Stimulated activated naive CD8-positive, alpha-beta T cell treated with anti-CD3 and anti-CD28 coated beads, Interleukin-15, amount 100 ng/mL, for 72 hours (primary cell): ENCODE measurements around the gene RPS17.

ENCODE experiments used
- ATAC-seq: fragments of 150-1000 bp; cut with Tn5 transposase; 2 replicates; pipeline ENCODE4 v1.10.0; 2021; ENCODE audit warnings: mild to moderate bottlenecking, moderate library complexity
- DNase-seq, 2 donors: peaks; one replicate each; pipeline ENCODE4 v3.0.0; 2021 to 2022
- H3K27ac Mint-ChIP-seq, 2 donors: one replicate each; pipeline ENCODE4 v1.8.0; 2022; ENCODE audit warnings: mild to moderate bottlenecking in 2 of 2, mixed read lengths in 2 of 2, moderate library complexity in 2 of 2
- H3K27me3 Mint-ChIP-seq: one replicate; pipeline ENCODE4 v1.8.0; 2022; ENCODE audit warnings: mixed read lengths
- H3K4me1 Mint-ChIP-seq: one replicate; pipeline ENCODE4 v1.8.0; 2022; ENCODE audit warnings: mild to moderate bottlenecking, mixed read lengths
- H3K4me3 Mint-ChIP-seq, 2 donors: one replicate each; pipeline ENCODE4 v1.8.0; 2022; ENCODE audit warnings: mild to moderate bottlenecking in 2 of 2, mixed read lengths in 2 of 2, moderate library complexity in 1 of 2
- H3K9me3 Mint-ChIP-seq, 2 donors: one replicate each; pipeline ENCODE4 v1.8.0; 2022; ENCODE audit warnings: mixed read lengths in 2 of 2

RPS17 gene

DNA sequence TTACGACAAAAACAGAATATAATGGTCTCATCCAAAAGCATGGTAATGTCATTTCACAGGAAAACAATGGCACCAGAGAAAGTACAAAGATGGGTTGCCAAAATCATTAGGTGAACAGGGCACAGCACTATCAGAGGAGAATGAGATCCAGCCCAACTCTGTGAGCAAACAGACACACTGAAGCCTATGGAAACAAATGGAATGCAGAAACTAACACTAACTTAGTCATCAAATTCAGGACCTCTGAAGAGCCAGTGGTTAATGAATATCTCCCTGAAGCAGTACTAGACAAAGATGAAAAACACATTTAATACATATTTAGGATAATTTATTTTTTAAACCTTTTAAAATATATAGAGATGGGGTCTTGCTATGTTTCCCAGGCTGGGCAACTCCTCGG is 14.6 kb upstream of the RPS17 start:
- Mint-ChIP-seq H3K27ac (no peak overlapping the region), H3K9me3 (no peaks in the 10 kb centered on the region), H3K4me3 (no peak overlapping the region), H3K4me1 (peaks cover 9% of the 10 kb centered on the region), H3K27me3 (no peaks in the 10 kb centered on the region)
- DNase-seq (no peak), ATAC-seq (no peak)

DNA sequence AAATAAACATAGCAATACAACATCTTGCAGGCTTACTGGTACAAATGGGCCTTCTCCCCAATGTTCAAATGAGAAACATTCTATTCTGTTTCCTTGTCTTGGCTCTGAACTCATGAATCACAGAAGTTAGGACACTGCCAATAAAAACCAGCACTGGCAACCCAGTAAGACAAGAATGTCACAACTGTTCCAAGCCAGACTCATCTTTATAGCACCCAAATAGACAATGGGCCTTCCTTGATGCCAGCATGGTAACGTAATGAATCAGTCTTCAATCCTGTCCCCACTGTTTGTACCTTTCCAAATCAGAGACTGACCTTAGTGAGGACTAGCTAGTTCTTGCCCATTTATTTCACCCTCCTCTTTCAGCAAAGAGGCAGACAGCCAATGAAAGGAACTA is 14.1 kb upstream of the RPS17 start:
- Mint-ChIP-seq H3K4me1 (peaks cover 10% of the 10 kb centered on the region), H3K27me3 (no peaks in the 10 kb centered on the region), H3K4me3 (no peak overlapping the region), H3K9me3 (no peaks in the 10 kb centered on the region), H3K27ac (no peak overlapping the region)
- no peak for ATAC-seq
- no peak for DNase-seq

DNA sequence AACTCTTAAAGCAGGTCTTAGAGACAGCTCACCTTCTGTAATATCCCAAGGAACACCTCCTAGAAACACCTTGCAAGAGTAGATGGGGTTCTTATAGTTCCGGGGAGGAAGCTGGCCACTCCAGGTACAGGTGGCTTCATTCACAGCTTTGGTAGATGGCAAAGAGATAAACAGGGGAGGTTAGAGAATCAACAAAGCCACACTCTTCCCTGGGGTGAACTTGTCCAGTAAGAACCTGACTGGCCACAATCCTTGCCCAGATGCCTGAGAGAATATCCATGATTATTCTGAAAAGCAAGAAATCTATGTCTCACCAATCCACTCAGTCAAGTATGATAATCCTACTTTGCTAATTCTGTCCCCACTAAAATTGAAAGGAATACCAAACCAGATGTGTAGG is 13.6 kb upstream of the RPS17 start:
- H3K27me3 Mint-ChIP-seq = no peaks in the 10 kb centered on the region
- peaks cover 10% of the 10 kb centered on the region for H3K4me1 Mint-ChIP-seq
- no peaks in the 10 kb centered on the region for H3K9me3 Mint-ChIP-seq
- ATAC-seq = no peak
- H3K4me3 Mint-ChIP-seq = no peak overlapping the region
- H3K27ac Mint-ChIP-seq = no peak overlapping the region
- DNase-seq = no peak

DNA sequence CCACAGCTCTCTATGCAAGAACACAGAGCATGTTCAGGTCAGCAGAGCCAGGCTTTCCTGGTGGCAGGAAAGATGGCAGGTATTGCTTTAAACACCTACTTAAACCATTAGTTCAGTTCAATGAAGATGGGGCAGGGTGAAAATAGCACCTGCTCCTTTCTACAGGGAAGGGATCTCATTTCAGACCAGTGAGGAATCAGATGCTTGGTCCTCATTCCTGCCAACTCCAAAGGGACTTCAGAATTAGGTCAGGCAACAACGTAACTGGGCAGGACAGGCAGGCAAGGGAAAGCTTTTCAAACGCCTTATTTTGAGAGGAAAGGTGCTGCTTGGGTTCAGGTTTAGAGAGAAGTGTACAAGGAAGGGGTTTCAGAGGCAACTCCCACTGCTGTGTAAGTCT is 12.6 kb upstream of the RPS17 start:
- Mint-ChIP-seq H3K9me3 (no peaks in the 10 kb centered on the region), H3K27ac (no peak overlapping the region), H3K4me1 (peaks cover 16% of the 10 kb centered on the region), H3K27me3 (no peaks in the 10 kb centered on the region), H3K4me3 (no peak overlapping the region)
- ATAC-seq (no peak), DNase-seq (no peak)

DNA sequence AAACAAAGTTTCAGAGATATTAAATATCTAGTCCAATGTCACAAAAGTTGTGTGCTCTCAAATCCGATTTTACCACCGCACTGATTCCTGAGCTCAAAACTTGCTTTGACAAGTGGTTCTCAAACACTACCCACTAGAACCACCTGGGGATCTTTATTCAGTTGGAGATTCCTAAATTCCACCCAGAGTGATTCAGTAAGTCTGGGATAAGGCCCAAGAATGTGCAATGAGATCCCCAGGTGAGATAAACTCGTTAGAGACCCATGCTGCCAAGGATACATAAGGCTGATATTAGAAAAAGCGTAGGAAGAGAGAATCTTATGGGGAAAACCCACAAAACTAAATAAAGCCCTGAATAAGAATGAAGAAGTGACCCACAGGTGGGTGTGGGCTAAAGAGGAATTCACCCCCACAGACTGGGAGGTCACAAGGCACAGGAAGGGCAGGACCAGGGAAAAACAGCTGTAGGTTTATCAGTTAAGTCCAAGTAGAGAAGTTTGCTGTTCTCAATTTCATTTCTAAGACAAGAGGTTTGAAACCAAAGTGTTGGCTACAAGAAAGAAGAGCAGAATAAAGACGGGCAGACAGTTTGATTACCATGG is 11.5 kb upstream of the RPS17 start:
- H3K4me3 Mint-ChIP-seq = no peak overlapping the region
- DNase-seq (no peak), ATAC-seq (no peak)
- no peaks in the 10 kb centered on the region for H3K9me3 Mint-ChIP-seq
- H3K4me1 Mint-ChIP-seq = peaks cover 16% of the 10 kb centered on the region
- no peaks in the 10 kb centered on the region for H3K27me3 Mint-ChIP-seq
- H3K27ac Mint-ChIP-seq = no peak overlapping the region

DNA sequence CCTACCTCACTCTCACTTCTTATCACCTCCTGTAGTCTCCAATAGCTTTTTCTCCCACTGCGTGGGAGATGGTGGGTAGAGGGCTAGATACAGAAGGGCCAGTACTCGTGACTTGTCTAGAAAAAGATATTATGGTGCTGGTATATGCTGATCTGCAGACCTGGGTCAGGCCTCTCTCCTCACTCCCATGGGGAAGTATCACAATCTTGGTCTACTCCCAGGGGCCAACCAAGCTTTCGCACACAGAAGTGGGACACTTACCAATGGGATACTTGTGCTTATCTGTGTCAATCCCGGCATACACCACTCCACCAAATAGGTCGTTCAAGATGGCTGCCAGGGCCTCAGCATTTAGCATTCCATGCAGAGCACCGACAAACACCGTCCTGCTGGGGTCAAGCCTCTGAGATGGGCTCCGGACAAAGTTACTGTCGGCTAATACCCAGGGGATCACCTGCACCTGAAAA is 9.0 kb upstream of the RPS17 start:
- ATAC-seq (no peak), DNase-seq (no peak)
- Mint-ChIP-seq H3K27ac (no peak overlapping the region), H3K4me3 (no peak overlapping the region), H3K27me3 (no peaks in the 10 kb centered on the region), H3K9me3 (no peaks in the 10 kb centered on the region), H3K4me1 (peaks cover 16% of the 10 kb centered on the region)

DNA sequence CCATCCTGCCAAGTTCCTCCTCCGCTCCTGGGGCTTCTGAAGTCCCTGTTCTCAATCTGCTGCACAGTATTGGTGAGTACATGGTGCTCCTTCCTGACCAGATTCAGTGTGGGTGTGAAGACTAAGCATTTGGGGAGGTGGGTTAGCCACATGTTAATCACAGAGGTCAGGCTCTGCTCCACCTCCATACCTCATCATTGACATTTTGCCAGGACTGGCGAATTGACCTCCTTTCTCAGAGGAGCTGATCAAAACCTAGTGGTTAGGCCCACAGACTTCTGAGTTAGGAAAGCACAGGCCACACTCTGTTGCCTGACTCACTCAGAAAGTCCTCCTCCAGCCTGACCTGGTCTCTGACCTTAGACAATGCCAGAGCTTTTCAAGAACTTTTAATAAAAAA is 8.4 kb upstream of the RPS17 start:
- Mint-ChIP-seq H3K27ac (no peak overlapping the region), H3K9me3 (no peaks in the 10 kb centered on the region), H3K4me1 (peaks cover 16% of the 10 kb centered on the region), H3K4me3 (no peak overlapping the region), H3K27me3 (no peaks in the 10 kb centered on the region)
- peak; percentile 89 for ATAC-seq
- DNase-seq = no peak

DNA sequence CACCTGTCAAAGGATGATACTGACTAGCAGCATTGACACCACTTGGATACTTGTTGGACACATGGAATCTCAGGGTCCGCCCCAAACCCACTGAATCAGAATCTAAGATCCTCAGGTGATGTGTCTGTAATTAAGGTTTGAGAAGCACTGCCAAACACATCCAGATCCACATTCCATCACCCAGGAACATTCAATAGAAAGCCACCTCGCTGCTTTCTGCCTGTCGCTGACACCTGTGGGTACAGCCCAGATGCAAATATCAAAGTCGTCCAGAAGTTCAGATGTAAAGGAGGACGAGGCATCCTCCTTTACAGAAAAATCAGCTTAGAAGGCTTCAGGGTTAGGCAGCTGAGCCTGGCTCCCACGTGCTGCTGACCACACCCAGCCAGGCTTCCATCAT is 5.2 kb upstream of the RPS17 start:
- no peaks in the 10 kb centered on the region for H3K27me3 Mint-ChIP-seq
- H3K4me3 Mint-ChIP-seq = no peak overlapping the region
- DNase-seq = no peak
- H3K27ac Mint-ChIP-seq = no peak overlapping the region
- H3K9me3 Mint-ChIP-seq = no peaks in the 10 kb centered on the region
- no peak for ATAC-seq
- H3K4me1 Mint-ChIP-seq = peaks cover 27% of the 10 kb centered on the region

DNA sequence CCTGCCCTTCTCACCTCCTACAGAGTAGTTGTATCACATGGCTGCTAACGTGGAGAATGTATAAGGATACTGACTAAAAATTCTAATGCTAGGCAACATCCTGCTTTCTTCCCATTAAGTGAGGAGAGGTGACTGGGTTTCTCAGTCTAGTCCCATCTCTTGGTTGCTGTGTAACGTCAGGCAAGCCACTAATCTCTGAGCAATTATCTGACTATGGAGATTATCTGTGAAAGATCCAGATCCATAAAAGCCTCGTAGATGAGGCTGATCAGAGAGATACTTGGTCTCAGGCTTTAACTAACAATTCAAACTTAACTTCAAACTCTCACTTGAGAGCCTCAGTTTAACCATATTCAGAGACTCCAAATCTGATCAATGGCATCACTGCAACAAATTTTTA is 4.7 kb upstream of the RPS17 start:
- no peaks in the 10 kb centered on the region for H3K27me3 Mint-ChIP-seq
- peaks cover 22% of the 10 kb centered on the region for H3K4me1 Mint-ChIP-seq
- H3K9me3 Mint-ChIP-seq = no peaks in the 10 kb centered on the region
- DNase-seq = no peak
- no peak for ATAC-seq
- no peak overlapping the region for H3K4me3 Mint-ChIP-seq
- H3K27ac Mint-ChIP-seq = no peak overlapping the region

DNA sequence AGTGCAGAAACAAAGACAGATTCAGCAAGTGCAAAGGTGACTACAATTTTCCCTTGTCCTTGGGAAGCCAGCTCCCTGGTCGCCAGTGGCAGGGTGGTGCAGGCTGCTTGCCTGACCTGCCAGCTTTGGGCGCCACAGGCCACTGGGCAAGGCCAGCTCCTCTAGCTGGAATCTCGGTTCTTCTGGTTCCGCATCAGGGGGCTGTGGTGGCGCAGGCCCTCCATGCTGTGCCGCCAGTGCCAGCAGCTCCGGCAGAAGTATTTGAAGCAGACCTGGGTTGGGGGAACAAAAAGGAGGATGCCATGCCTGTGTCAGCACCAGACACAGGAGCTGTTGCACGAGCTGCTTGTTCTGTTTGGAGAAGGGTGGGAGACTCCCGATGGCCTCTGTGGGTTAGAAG is 4.2 kb upstream of the RPS17 start:
- ATAC-seq (no peak), DNase-seq (no peak)
- no peaks in the 10 kb centered on the region for H3K9me3 Mint-ChIP-seq
- no peaks in the 10 kb centered on the region for H3K27me3 Mint-ChIP-seq
- peaks cover 21% of the 10 kb centered on the region for H3K4me1 Mint-ChIP-seq
- no peak overlapping the region for H3K4me3 Mint-ChIP-seq
- H3K27ac Mint-ChIP-seq = no peak overlapping the region

DNA sequence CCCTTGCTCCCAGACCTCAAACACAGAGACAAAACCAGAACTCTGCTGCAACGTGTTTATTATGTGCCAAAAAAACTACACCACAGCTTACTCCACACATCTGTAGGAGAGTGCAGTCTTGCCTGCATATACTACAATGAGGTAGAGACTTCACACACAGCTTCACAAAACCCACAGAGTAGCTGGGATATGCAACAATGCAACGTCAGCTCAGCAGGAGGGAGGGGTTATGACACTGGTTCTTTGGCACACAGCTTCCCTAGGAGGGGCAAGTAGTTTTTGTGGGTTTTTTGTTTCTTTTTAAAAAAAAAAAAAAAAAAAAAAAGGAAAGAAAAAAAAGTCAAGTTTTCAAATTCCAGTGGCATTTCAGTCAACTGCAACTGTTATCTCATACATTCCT is 2.9 kb upstream of the RPS17 start:
- H3K4me3 Mint-ChIP-seq = no peak overlapping the region
- H3K27ac Mint-ChIP-seq = no peak overlapping the region

DNA sequence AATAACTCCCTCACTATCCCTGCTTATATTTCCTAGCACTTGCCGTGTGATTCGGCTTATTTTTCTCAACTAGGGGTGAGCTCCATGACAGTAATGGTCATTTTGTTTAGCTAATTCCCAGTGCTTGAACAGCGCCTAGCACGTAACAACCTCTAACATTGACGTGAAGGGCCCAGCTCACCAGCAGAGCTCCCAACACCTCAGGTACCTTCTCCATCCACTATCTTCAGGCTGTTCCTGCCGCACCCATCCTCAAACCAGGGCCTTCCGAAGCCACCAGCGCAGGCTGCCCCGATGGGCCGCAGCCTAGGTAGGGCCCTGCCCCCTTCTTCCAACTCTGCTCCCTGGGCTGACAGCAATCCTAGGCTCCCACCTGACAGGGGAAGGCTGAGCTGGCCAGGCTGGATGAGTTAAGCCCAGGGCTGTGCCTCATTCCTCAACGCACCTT is 751 bp upstream of the RPS17 start:
- DNase-seq = no peak
- no peak for ATAC-seq
- Mint-ChIP-seq H3K4me1 (peaks cover 48% of the 10 kb centered on the region), H3K27ac (peak overlapping the region; percentile 99), H3K9me3 (no peaks in the 10 kb centered on the region), H3K27me3 (no peaks in the 10 kb centered on the region), H3K4me3 (peak overlapping the region; percentile 92 to 95)

More for the DNA sequence above, 2.9 kb upstream of the RPS17 start:
- Mint-ChIP-seq H3K27me3 (no peaks in the 10 kb centered on the region), H3K9me3 (no peaks in the 10 kb centered on the region), H3K4me1 (peaks cover 27% of the 10 kb centered on the region)
- no peak for ATAC-seq
- DNase-seq = no peak

DNA sequence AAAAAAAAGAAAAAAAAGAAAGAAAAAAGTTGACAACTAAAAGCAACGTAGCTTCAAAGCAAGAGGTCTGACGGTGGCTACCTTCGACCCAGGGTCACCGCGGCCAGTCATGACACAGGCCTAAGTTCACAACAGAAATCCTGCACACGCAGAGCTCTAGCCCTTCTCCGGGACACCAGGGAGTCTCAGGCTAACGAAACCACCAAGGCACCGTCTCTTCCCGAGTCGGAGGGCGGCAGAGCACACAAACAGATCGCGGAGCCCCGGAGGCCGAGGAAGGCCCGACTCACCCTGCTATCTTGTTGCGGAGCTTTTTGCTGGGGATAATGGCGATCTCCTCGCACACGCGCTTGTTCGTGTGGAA is 584 bp downstream of the RPS17 start:
- peaks cover 53% of the 10 kb centered on the region for H3K4me1 Mint-ChIP-seq
- H3K4me3 Mint-ChIP-seq = peak overlapping the region; percentile 92 to 95
- H3K9me3 Mint-ChIP-seq = no peaks in the 10 kb centered on the region
- H3K27me3 Mint-ChIP-seq = no peaks in the 10 kb centered on the region
- ATAC-seq = no peak
- peak in 1 of 2 donors; percentile 4 for DNase-seq
- H3K27ac Mint-ChIP-seq = peak overlapping the region; percentile 96 to 99

DNA sequence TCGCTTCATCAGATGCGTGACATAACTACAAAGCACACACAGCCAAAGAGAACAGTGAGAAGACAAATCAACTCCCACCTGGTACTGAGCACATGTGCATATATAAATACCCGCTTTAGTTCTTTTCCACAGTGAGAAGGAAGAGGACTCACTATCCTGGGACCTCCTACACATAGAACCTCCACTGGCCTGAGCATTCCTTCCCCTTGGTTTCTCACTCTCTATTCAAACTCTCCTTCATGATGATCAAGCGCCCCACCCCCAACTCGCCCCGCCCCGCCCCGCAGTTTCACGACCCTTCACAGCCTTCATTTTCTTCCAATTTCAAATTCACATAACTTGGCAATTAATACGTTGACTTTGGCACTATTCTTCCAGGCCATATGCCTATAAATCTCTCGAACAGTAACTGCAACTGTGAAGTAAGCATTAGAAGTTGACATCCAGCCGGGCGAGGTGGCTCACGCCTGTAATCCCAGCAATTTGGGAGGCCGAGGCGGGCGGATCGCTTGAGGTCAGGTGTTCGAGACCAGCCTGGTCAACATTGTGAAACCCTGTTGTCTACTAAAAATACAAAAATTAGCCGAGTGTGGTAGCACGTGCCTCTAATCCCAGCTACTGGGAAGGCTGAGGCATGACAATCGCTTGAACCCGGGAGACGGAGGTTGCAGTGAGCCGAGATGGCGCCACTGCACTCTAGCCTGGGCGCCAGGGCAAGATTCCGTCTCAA is 1.1 kb downstream of the RPS17 start:
- ATAC-seq (no peak), DNase-seq (no peak)
- Mint-ChIP-seq H3K27me3 (no peaks in the 10 kb centered on the region), H3K4me3 (peak overlapping the region; percentile 92 to 95), H3K9me3 (no peaks in the 10 kb centered on the region), H3K4me1 (peaks cover 53% of the 10 kb centered on the region), H3K27ac (peak overlapping the region; percentile 96 to 99)

DNA sequence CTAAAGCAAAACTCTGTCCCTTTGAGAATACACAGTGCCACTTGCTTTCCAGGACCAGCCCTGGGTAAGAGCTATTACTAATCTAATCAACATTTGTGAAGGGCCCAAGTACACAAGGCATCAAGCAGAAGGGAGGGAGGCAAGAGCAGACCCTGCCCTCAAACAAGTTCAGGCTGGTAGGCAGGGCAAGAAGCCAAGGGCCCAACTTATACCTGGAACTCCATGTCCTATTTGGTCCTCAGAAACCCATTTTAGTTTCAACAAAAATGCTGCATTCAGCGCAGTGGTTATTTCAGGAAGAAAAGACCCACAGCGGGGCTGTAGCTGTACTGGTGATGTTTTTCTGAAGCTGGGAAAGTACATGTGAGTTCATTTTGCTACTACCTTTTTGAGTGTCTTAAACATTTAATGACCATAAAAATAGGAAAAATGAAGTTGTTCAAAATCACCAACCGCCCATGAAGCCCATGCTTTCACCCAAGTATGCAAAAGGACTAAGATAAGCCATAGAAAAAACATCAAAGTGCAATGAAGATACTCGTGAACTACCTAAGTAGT is 2.8 kb downstream of the RPS17 start:
- Mint-ChIP-seq H3K4me3 (peak overlapping the region; percentile 58 to 92), H3K27me3 (no peaks in the 10 kb centered on the region), H3K9me3 (no peaks in the 10 kb centered on the region), H3K4me1 (peaks cover 45% of the 10 kb centered on the region), H3K27ac (peak overlapping the region; percentile 83 to 94)
- DNase-seq (no peak), ATAC-seq (peak; percentile 34)
